Activated B cell treated with CpG ODN at 0.5 μM for 24 hours (primary cell): Measurements from ENCODE around the gene WWOX. TPM values are rescaled to one million over a fixed set of nuclear protein-coding genes. Genes with fewer than 3 reads are reported as not detected.

Source experiments
- ATAC-seq: fragments of 200-7000 bp; cut with Tn5 transposase; one replicate; pipeline ENCODE4 v1.10.0; 2021; ENCODE audit warnings: low read depth, mild to moderate bottlenecking, moderate library complexity
- CTCF ChIA-PET: fragments of 350-600 bp; sonication (Branson Sonifier 250); formaldehyde crosslinking; loops from one replicate; lab custom pipeline; 2021; ENCODE audit warnings: antibody characterized with exemption; lab: Charles Lee
- POLR2A ChIA-PET: fragments of 350-600 bp; sonication (Branson Sonifier 250); formaldehyde crosslinking; loops from one replicate; lab custom pipeline; 2021; ENCODE audit warnings: antibody characterized with exemption; lab: Charles Lee
- DNase-seq: peaks from one replicate; pipeline ENCODE4 v3.0.0; 2022
- H3K27ac Mint-ChIP-seq: one replicate; pipeline ENCODE4 v1.8.0; 2020; ENCODE audit warnings: mixed read lengths
- H3K27me3 Mint-ChIP-seq: one replicate; pipeline ENCODE4 v1.8.0; 2021; ENCODE audit warnings: mixed read lengths
- H3K36me3 Mint-ChIP-seq: one replicate; pipeline ENCODE4 v1.8.0; 2021; ENCODE audit warnings: low read depth, mixed read lengths
- H3K4me1 Mint-ChIP-seq: one replicate; pipeline ENCODE4 v1.8.0; 2021; ENCODE audit warnings: mixed read lengths
- H3K4me3 Mint-ChIP-seq: one replicate; pipeline ENCODE4 v1.8.0; 2020; ENCODE audit warnings: mild to moderate bottlenecking, mixed read lengths
- H3K9me3 Mint-ChIP-seq: one replicate; pipeline ENCODE4 v1.8.0; 2020; ENCODE audit warnings: mixed read lengths
- CTCF ChIP-seq: fragments of 200-600 bp; IDR thresholded peaks from one replicate; pipeline ENCODE4 v1.8.0; 2022; ENCODE audit warnings: antibody characterized with exemption, mild to moderate bottlenecking
- intact Hi-C: fragments of 100-400 bp; cut with micrococcal nuclease; formaldehyde crosslinking; loops from one replicate; pipeline ENCODE4 v1.15.1; 2024
- total RNA-seq: library from RNA; stranded (reverse); gene quantifications from 2 replicates; pipeline ENCODE4 v1.2.3, GENCODE V29; 2022

The WWOX gene
- total RNA-seq, 1 donor from 2014 or later: 22.6 TPM

GRCh38 chr16:78461496-78462287, 362.2 kb downstream of the WWOX start:
- ChIA-PET CTCF (no interaction called here), POLR2A (no interaction called here)
- H3K27me3 Mint-ChIP-seq: no peaks in the 10 kb centered on the region
- H3K9me3 Mint-ChIP-seq: no peaks in the 10 kb centered on the region
- ATAC-seq (no peak), DNase-seq (no peak)
- TF ChIP-seq CTCF: no peak
- intact Hi-C loops: no loop called here
- no peak overlapping the region for H3K27ac Mint-ChIP-seq
- H3K4me3 Mint-ChIP-seq: no peak overlapping the region
- H3K36me3 Mint-ChIP-seq: no peaks in the 10 kb centered on the region
- H3K4me1 Mint-ChIP-seq: no peaks in the 10 kb centered on the region

GRCh38 chr16:78462288-78463208, 363.1 kb downstream of the WWOX start:
- no peak for DNase-seq
- H3K4me1 Mint-ChIP-seq: no peaks in the 10 kb centered on the region
- no peak for TF ChIP-seq CTCF
- no peaks in the 10 kb centered on the region for H3K27me3 Mint-ChIP-seq
- ChIA-PET CTCF (no interaction called here), POLR2A (no interaction called here)
- intact Hi-C loops: no loop called here
- H3K9me3 Mint-ChIP-seq: no peaks in the 10 kb centered on the region
- no peak overlapping the region for H3K27ac Mint-ChIP-seq
- no peak overlapping the region for H3K4me3 Mint-ChIP-seq
- no peaks in the 10 kb centered on the region for H3K36me3 Mint-ChIP-seq
- ATAC-seq: no peak

GRCh38 chr16:78463591-78463990, 364.1 kb downstream of the WWOX start:
- no peak for DNase-seq
- intact Hi-C loops: no loop called here

GRCh38 chr16:78464833-78465232, 365.4 kb downstream of the WWOX start:
- Mint-ChIP-seq H3K9me3 (no peaks in the 10 kb centered on the region), H3K27ac (no peak overlapping the region), H3K27me3 (no peaks in the 10 kb centered on the region), H3K36me3 (no peaks in the 10 kb centered on the region), H3K4me3 (no peak overlapping the region), H3K4me1 (no peaks in the 10 kb centered on the region)
- ATAC-seq (no peak), DNase-seq (no peak)
- TF ChIP-seq CTCF: no peak
- POLR2A ChIA-PET: no interaction called here
- CTCF ChIA-PET: no interaction called here
- intact Hi-C loops: no loop called here

More at GRCh38 chr16:78463591-78463990, 364.1 kb downstream of the WWOX start:
- Mint-ChIP-seq H3K9me3 (no peaks in the 10 kb centered on the region), H3K36me3 (no peaks in the 10 kb centered on the region), H3K27ac (no peak overlapping the region), H3K4me3 (no peak overlapping the region), H3K4me1 (no peaks in the 10 kb centered on the region), H3K27me3 (no peaks in the 10 kb centered on the region)
- CTCF ChIA-PET: no interaction called here
- POLR2A ChIA-PET: no interaction called here
- no peak for ATAC-seq
- TF ChIP-seq CTCF: no peak

- no peaks in the 10 kb centered on the region for H3K4me1 Mint-ChIP-seq
- ChIA-PET CTCF (no interaction called here), POLR2A (no interaction called here)
- no peak overlapping the region for H3K27ac Mint-ChIP-seq
- H3K27me3 Mint-ChIP-seq: no peaks in the 10 kb centered on the region
- H3K36me3 Mint-ChIP-seq: no peaks in the 10 kb centered on the region
- intact Hi-C loops: no loop called here
- DNase-seq: no peak
- no peaks in the 10 kb centered on the region for H3K9me3 Mint-ChIP-seq
- no peak overlapping the region for H3K4me3 Mint-ChIP-seq
- no peak for ATAC-seq
- TF ChIP-seq CTCF: no peak
These were observed 366.3 kb downstream of the WWOX start for GRCh38 chr16:78465730-78466129.
